WTC11 (cell line): Measurements from ENCODE around the gene FES. TPM values are rescaled to one million over a fixed set of nuclear protein-coding genes. Genes with fewer than 3 reads are reported as not detected.

Source experiments
- ATAC-seq: fragments of 200-7000 bp; cut with Tn5 transposase; 2 replicates; pipeline ENCODE4 v1.10.0; 2021; ENCODE audit warnings: mild to moderate bottlenecking, moderate library complexity
- CTCF ChIA-PET: fragments of 300-600 bp; sonication (Branson Sonifier 250); formaldehyde crosslinking; loops from one replicate; lab custom pipeline; 2021; ENCODE audit warnings: antibody characterized with exemption; lab: Charles Lee
- POLR2A ChIA-PET: fragments of 350-600 bp; sonication (Branson Sonifier 250); formaldehyde crosslinking; loops from one replicate; lab custom pipeline; 2021; ENCODE audit warnings: antibody characterized with exemption; lab: Charles Lee
- DNase-seq: peaks from one replicate; pipeline ENCODE4 v3.0.0; 2021; ENCODE audit warnings: low spot score
- H3K27ac Mint-ChIP-seq: 2 replicates; pipeline ENCODE4 v1.8.0; 2021; ENCODE audit warnings: mixed read lengths
- H3K27me3 Mint-ChIP-seq: 2 replicates; pipeline ENCODE4 v1.8.0; 2021; ENCODE audit warnings: low read depth, mild to moderate bottlenecking, moderate library complexity, mixed read lengths
- H3K36me3 Mint-ChIP-seq: 2 replicates; pipeline ENCODE4 v1.8.0; 2021; ENCODE audit warnings: mixed read lengths
- H3K4me1 Mint-ChIP-seq: 2 replicates; pipeline ENCODE4 v1.8.0; 2022; ENCODE audit warnings: mixed read lengths
- H3K4me3 Mint-ChIP-seq: 2 replicates; pipeline ENCODE4 v1.8.0; 2021; ENCODE audit warnings: mild to moderate bottlenecking, moderate library complexity, mixed read lengths
- H3K9me3 Mint-ChIP-seq: 2 replicates; pipeline ENCODE4 v1.8.0; 2021; ENCODE audit warnings: mixed read lengths
- ATF2 ChIP-seq: sonication (generic); formaldehyde crosslinking; IDR thresholded peaks from 2 replicates; pipeline ENCODE4 v1.8.1; 2022; ENCODE audit warnings: low read depth, missing genetic modification reagents, borderline replicate concordance
- CBFB ChIP-seq: sonication (generic); formaldehyde crosslinking; IDR thresholded peaks from 2 replicates; pipeline ENCODE4 v1.8.1; 2022; ENCODE audit warnings: mild to moderate bottlenecking, low read depth, missing genetic modification reagents
- ESRRA ChIP-seq: sonication (generic); formaldehyde crosslinking; IDR thresholded peaks from 2 replicates; pipeline ENCODE4 v1.8.1; 2022; ENCODE audit warnings: mild to moderate bottlenecking, missing genetic modification reagents, borderline replicate concordance
- ETV6 ChIP-seq: sonication (generic); formaldehyde crosslinking; IDR thresholded peaks from 2 replicates; pipeline ENCODE4 v1.8.1; 2022; ENCODE audit warnings: mild to moderate bottlenecking, missing genetic modification reagents
- FOXJ3 ChIP-seq: sonication (generic); formaldehyde crosslinking; IDR thresholded peaks from 2 replicates; pipeline ENCODE4 v1.9.0; 2021; ENCODE audit warnings: missing genetic modification reagents, mild to moderate bottlenecking, borderline replicate concordance
- FOXP1 ChIP-seq: sonication (generic); formaldehyde crosslinking; IDR thresholded peaks from 2 replicates; pipeline ENCODE4 v1.8.0; 2022; ENCODE audit warnings: missing genetic modification reagents, mild to moderate bottlenecking, moderate library complexity, borderline replicate concordance
- GABPB1 ChIP-seq: sonication (generic); formaldehyde crosslinking; IDR thresholded peaks from 2 replicates; pipeline ENCODE4 v1.8.1; 2023; ENCODE audit warnings: mild to moderate bottlenecking, missing genetic modification reagents
- GRHL2 ChIP-seq: fragments of 250-450 bp; sonication (Bioruptor Pico); IDR thresholded peaks from 2 replicates; pipeline ENCODE4 v1.8.0; 2022; ENCODE audit warnings: mild to moderate bottlenecking, moderate library complexity; ENCODE audit not compliant: insufficient replicate concordance, severe bottlenecking
- JUN ChIP-seq: sonication (generic); formaldehyde crosslinking; IDR thresholded peaks from 2 replicates; pipeline ENCODE4 v1.8.0; 2023; ENCODE audit warnings: mild to moderate bottlenecking, missing genetic modification reagents
- NFE2L1 ChIP-seq: sonication (generic); formaldehyde crosslinking; IDR thresholded peaks from 2 replicates; pipeline ENCODE4 v1.8.1; 2023; ENCODE audit warnings: missing genetic modification reagents
- OVOL2 ChIP-seq: fragments of 250-450 bp; sonication (Bioruptor Pico); IDR thresholded peaks from 2 replicates; pipeline ENCODE4 v1.9.0; 2021; ENCODE audit warnings: mild to moderate bottlenecking, borderline replicate concordance
- PRRX2 ChIP-seq: fragments of 250-450 bp; sonication (Bioruptor Pico); IDR thresholded peaks from 2 replicates; pipeline ENCODE4 v1.8.0; 2021; ENCODE audit warnings: mild to moderate bottlenecking
- RELA ChIP-seq: sonication (generic); formaldehyde crosslinking; IDR thresholded peaks from 2 replicates; pipeline ENCODE4 v1.8.1; 2022; ENCODE audit warnings: missing genetic modification reagents, mild to moderate bottlenecking, borderline replicate concordance
- TEAD4 ChIP-seq: sonication (generic); formaldehyde crosslinking; IDR thresholded peaks from 2 replicates; pipeline ENCODE4 v1.8.0; 2022; ENCODE audit warnings: mild to moderate bottlenecking, missing genetic modification reagents
- ZNF138 ChIP-seq: sonication (generic); formaldehyde crosslinking; conservative IDR thresholded peaks from 2 replicates; pipeline ENCODE4 v1.8.1; 2022; ENCODE audit warnings: mild to moderate bottlenecking, moderate library complexity, missing genetic modification reagents
- ZNF317 ChIP-seq: sonication (generic); formaldehyde crosslinking; IDR thresholded peaks from 2 replicates; pipeline ENCODE4 v1.8.1; 2023; ENCODE audit warnings: low read depth, mild to moderate bottlenecking, moderate library complexity, missing genetic modification reagents, borderline replicate concordance
- ZSCAN18 ChIP-seq: fragments of 250-450 bp; sonication (Bioruptor Pico); IDR thresholded peaks from 2 replicates; pipeline ENCODE4 v2.1.2; 2022; ENCODE audit warnings: mild to moderate bottlenecking, moderate library complexity
- total RNA-seq: library from RNA; stranded (reverse); gene quantifications from 3 replicates; pipeline ENCODE4 v1.2.3, GENCODE V29; 2021
- TF ChIP-seq, protein P1 (sequence below): sonication (generic); formaldehyde crosslinking; IDR thresholded peaks from 2 replicates; pipeline ENCODE4 v1.8.0; 2022; ENCODE audit warnings: mild to moderate bottlenecking, missing genetic modification reagents
- TF ChIP-seq, protein P2 (sequence below): fragments of 250-450 bp; sonication (Bioruptor Pico); IDR thresholded peaks from 2 replicates; pipeline ENCODE4 v1.9.0; 2021; ENCODE audit warnings: mild to moderate bottlenecking
- TF ChIP-seq, protein P3 (sequence below): fragments of 250-450 bp; sonication (Bioruptor Pico); IDR thresholded peaks from 2 replicates; pipeline ENCODE4 v1.9.0; 2021; ENCODE audit warnings: moderate library complexity, mild to moderate bottlenecking, inconsistent platforms, borderline replicate concordance

FES gene
- total RNA-seq, 1 experiment from 2014 or later: 10.0 TPM

DNA sequence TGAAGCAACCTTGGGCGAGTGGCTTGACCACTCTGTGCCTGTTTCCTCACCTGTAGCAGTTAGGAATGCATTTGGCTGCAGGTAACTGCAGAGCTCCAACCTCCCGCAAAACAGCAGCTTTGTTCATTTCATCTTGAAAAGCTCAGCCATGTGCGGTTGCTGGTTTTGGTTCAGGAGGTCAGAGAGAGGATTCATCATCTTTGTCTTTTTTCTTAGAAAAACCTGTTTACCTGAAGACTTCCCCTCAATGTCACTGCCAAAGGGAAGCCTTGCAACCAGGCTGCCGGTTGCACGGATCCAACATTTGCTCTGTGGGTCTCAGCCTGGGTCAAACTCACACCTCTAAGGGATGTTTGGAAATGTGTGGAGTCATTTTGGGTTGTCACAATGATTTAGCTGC is 32.4 kb upstream of the FES start:
- no peaks in the 10 kb centered on the region for H3K27me3 Mint-ChIP-seq
- no peak overlapping the region for H3K4me3 Mint-ChIP-seq
- peak overlapping the region; percentile 70; the same call in 1 of the 2 replicates for H3K27ac Mint-ChIP-seq
- H3K9me3 Mint-ChIP-seq: peaks cover 10% of the 10 kb centered on the region; the same call in 1 of the 2 replicates
- ATAC-seq (no peak), DNase-seq (no peak)
- TF ChIP-seq ESRRA (CRISPR knock-in tag) (no peak), ETV6 (CRISPR knock-in tag) (no peak), FOXP1 (CRISPR knock-in tag) (no peak), ATF2 (CRISPR knock-in tag) (no peak), NFE2L1 (CRISPR knock-in tag) (no peak), GABPB1 (no peak), RELA (no peak), CBFB (CRISPR knock-in tag) (no peak), ZSCAN18 (CRISPR knock-in tag) (no peak), OVOL2 (CRISPR knock-in tag) (no peak), GRHL2 (CRISPR knock-in tag) (no peak), PRRX2 (CRISPR knock-in tag) (no peak)
- TF ChIP-seq, protein P1, sequence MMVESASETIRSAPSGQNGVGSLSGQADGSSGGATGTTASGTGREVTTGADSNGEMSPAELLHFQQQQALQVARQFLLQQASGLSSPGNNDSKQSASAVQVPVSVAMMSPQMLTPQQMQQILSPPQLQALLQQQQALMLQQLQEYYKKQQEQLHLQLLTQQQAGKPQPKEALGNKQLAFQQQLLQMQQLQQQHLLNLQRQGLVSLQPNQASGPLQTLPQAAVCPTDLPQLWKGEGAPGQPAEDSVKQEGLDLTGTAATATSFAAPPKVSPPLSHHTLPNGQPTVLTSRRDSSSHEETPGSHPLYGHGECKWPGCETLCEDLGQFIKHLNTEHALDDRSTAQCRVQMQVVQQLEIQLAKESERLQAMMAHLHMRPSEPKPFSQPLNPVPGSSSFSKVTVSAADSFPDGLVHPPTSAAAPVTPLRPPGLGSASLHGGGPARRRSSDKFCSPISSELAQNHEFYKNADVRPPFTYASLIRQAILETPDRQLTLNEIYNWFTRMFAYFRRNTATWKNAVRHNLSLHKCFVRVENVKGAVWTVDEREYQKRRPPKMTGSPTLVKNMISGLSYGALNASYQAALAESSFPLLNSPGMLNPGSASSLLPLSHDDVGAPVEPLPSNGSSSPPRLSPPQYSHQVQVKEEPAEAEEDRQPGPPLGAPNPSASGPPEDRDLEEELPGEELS (CRISPR knock-in tag): no peak
- TF ChIP-seq, protein P2, sequence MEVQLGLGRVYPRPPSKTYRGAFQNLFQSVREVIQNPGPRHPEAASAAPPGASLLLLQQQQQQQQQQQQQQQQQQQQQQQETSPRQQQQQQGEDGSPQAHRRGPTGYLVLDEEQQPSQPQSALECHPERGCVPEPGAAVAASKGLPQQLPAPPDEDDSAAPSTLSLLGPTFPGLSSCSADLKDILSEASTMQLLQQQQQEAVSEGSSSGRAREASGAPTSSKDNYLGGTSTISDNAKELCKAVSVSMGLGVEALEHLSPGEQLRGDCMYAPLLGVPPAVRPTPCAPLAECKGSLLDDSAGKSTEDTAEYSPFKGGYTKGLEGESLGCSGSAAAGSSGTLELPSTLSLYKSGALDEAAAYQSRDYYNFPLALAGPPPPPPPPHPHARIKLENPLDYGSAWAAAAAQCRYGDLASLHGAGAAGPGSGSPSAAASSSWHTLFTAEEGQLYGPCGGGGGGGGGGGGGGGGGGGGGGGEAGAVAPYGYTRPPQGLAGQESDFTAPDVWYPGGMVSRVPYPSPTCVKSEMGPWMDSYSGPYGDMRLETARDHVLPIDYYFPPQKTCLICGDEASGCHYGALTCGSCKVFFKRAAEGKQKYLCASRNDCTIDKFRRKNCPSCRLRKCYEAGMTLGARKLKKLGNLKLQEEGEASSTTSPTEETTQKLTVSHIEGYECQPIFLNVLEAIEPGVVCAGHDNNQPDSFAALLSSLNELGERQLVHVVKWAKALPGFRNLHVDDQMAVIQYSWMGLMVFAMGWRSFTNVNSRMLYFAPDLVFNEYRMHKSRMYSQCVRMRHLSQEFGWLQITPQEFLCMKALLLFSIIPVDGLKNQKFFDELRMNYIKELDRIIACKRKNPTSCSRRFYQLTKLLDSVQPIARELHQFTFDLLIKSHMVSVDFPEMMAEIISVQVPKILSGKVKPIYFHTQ (CRISPR knock-in tag): no peak
- TF ChIP-seq, protein P3, sequence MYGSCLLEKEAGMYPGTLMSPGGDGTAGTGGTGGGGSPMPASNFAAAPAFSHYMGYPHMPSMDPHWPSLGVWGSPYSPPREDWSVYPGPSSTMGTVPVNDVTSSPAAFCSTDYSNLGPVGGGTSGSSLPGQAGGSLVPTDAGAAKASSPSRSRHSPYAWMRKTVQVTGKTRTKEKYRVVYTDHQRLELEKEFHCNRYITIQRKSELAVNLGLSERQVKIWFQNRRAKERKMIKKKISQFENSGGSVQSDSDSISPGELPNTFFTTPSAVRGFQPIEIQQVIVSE: no peak
- H3K36me3 Mint-ChIP-seq: no peaks in the 10 kb centered on the region
- ChIA-PET POLR2A (no interaction called here), CTCF (interaction anchor here (0.6 to 1.1 kb wide), 3 partner anchors 34 to 891 kb away, joined by 3 to 4 read pairs (median 4); no protein-coding TSS in a partner anchor)
- no peaks in the 10 kb centered on the region for H3K4me1 Mint-ChIP-seq

DNA sequence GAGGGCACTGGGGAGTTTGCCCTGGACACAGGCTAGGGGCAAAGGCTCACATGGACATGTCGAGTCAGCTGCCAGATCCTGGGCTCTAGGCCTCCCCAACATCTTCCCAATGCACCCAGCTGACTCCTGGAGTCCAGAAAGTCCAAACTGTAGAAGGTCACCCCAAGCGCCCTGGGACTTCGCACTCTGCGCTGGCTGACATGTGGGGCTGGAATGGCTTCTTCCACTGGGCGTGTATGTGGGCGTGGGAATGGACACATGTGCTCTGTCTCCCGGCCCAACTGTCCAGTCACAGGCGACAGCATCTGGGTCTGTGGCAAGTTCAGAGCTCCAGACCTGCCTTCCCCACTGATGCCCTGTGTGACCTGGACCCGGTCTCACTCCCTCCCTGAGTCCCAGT is 29.2 kb upstream of the FES start:
- ChIA-PET CTCF (no interaction called here), POLR2A (interaction anchor here (0.6 kb wide), 1 partner anchor 45 kb away, joined by 7 read pairs; no protein-coding TSS in a partner anchor)
- no peak for DNase-seq
- Mint-ChIP-seq H3K9me3 (peaks cover 10% of the 10 kb centered on the region; the same call in 1 of the 2 replicates), H3K4me3 (no peak overlapping the region), H3K27ac (no peak overlapping the region), H3K36me3 (no peaks in the 10 kb centered on the region), H3K4me1 (peaks cover 12% of the 10 kb centered on the region), H3K27me3 (no peaks in the 10 kb centered on the region)
- TF ChIP-seq TEAD4 (no peak), GABPB1 (no peak), ZNF317 (CRISPR knock-in tag) (no peak), ZNF138 (CRISPR knock-in tag) (no peak), FOXJ3 (CRISPR knock-in tag) (no peak), JUN (CRISPR knock-in tag) (no peak)
- no peak for ATAC-seq
